Stimulated activated memory B cell treated with anti-CD40 and anti-IgM and Interleukin-4, amounts not matched to agents 10 μg/mL and 1 μg/mL and 100 μg/mL, for 72 hours (primary cell): ENCODE data around the gene POU6F2.

Source experiments
- ATAC-seq: fragments of 150-1000 bp; cut with Tn5 transposase; 2 replicates; pipeline ENCODE4 v1.10.0; 2021
- H3K27ac Mint-ChIP-seq: one replicate; pipeline ENCODE4 v1.8.0; 2022; ENCODE audit warnings: mild to moderate bottlenecking, mixed read lengths
- H3K27me3 Mint-ChIP-seq: one replicate; pipeline ENCODE4 v1.8.0; 2022; ENCODE audit warnings: mixed read lengths
- H3K36me3 Mint-ChIP-seq: one replicate; pipeline ENCODE4 v1.8.0; 2022; ENCODE audit warnings: mixed read lengths
- H3K4me1 Mint-ChIP-seq: one replicate; pipeline ENCODE4 v1.8.0; 2022; ENCODE audit warnings: mixed read lengths
- H3K4me3 Mint-ChIP-seq: one replicate; pipeline ENCODE4 v1.8.0; 2022; ENCODE audit warnings: mild to moderate bottlenecking, moderate library complexity, mixed read lengths
- H3K9me3 Mint-ChIP-seq: one replicate; pipeline ENCODE4 v1.8.0; 2022; ENCODE audit warnings: mixed read lengths

POU6F2 gene

GRCh38 chr7:39291628-39292410 is 314.1 kb downstream of the POU6F2 start:
- peak; percentile 34 for ATAC-seq
- Mint-ChIP-seq H3K4me1 (no peaks in the 10 kb centered on the region), H3K36me3 (no peaks in the 10 kb centered on the region), H3K4me3 (no peak overlapping the region), H3K27me3 (peaks cover 10% of the 10 kb centered on the region), H3K27ac (no peak overlapping the region), H3K9me3 (no peaks in the 10 kb centered on the region)

GRCh38 chr7:39293056-39293823 is 315.5 kb downstream of the POU6F2 start:
- no peaks in the 10 kb centered on the region for H3K4me1 Mint-ChIP-seq
- no peak for ATAC-seq
- H3K4me3 Mint-ChIP-seq: no peak overlapping the region
- peaks cover 4% of the 10 kb centered on the region for H3K9me3 Mint-ChIP-seq
- H3K27me3 Mint-ChIP-seq: peaks cover 10% of the 10 kb centered on the region
- no peak overlapping the region for H3K27ac Mint-ChIP-seq
- no peaks in the 10 kb centered on the region for H3K36me3 Mint-ChIP-seq

DNA sequence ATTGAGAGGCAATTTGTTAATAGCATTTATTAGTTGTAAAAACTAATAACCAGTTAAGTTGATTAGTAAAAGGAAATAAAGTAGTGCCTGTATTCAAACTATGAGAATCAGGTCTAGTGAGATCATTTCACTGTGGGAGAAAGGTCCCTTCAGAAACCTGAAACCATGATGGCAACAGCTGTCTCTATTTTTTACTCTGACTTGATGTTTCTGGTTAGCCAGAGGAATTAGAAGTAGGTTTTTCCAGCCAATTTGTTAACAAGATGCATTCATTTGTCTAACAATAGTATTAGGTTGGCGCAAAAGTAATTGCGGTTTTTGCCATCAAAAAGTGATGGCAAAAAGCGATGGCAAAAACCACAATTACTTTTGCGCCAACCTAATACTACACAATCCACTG is 316.3 kb downstream of the POU6F2 start:
- ATAC-seq: no peak
- H3K27ac Mint-ChIP-seq: no peak overlapping the region

DNA sequence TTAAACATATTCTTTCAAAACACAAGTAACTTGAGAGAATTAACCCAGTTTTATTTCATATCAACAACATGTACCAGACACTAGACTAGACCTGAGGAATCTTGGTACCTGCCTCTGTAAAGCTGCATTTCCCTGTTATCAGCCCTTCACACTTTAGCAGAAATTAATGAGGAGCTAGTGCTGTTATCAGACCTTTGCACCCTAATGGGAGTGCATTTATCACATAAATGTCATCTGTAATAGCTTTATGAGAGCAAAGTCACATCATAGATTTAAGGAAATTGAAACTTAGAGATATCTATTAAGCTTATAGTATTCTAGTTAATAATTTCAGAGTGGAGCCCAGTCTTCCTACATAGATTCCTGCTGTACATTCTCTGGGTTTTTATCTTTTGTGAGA is 318.1 kb downstream of the POU6F2 start:
- H3K4me1 Mint-ChIP-seq: no peaks in the 10 kb centered on the region
- H3K36me3 Mint-ChIP-seq: no peaks in the 10 kb centered on the region
- H3K4me3 Mint-ChIP-seq: no peak overlapping the region
- ATAC-seq: no peak
- H3K27ac Mint-ChIP-seq: no peak overlapping the region
- H3K9me3 Mint-ChIP-seq: peaks cover 4% of the 10 kb centered on the region
- H3K27me3 Mint-ChIP-seq: no peaks in the 10 kb centered on the region

More for the DNA sequence above, 316.3 kb downstream of the POU6F2 start:
- no peaks in the 10 kb centered on the region for H3K4me1 Mint-ChIP-seq
- no peak overlapping the region for H3K4me3 Mint-ChIP-seq
- peaks cover 4% of the 10 kb centered on the region for H3K9me3 Mint-ChIP-seq
- H3K36me3 Mint-ChIP-seq: no peaks in the 10 kb centered on the region
- H3K27me3 Mint-ChIP-seq: peaks cover 2% of the 10 kb centered on the region

DNA sequence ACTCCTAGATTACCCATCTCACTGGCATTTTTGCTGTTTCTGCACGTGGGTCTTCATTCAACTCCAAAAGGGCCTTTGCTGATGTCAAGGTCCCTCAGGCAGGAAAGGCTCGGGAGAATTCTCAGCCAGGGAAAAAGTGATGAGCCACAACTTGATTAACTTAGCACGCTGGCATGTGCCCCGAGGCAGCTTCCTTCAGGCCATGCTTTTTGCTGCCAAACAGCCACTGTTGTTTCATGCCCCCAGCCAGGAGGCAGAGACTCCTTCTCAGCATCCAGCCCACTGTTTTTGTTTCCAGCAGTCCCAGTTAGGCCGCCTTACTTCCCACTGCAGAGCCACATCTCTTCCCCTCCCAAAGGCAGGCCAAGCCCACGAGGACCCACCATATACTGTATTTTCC is 322.0 kb downstream of the POU6F2 start:
- H3K27me3 Mint-ChIP-seq: no peaks in the 10 kb centered on the region
- H3K4me1 Mint-ChIP-seq: no peaks in the 10 kb centered on the region
- no peaks in the 10 kb centered on the region for H3K36me3 Mint-ChIP-seq
- no peak overlapping the region for H3K27ac Mint-ChIP-seq
- no peak for ATAC-seq
- H3K4me3 Mint-ChIP-seq: no peak overlapping the region
- H3K9me3 Mint-ChIP-seq: peaks cover 4% of the 10 kb centered on the region

DNA sequence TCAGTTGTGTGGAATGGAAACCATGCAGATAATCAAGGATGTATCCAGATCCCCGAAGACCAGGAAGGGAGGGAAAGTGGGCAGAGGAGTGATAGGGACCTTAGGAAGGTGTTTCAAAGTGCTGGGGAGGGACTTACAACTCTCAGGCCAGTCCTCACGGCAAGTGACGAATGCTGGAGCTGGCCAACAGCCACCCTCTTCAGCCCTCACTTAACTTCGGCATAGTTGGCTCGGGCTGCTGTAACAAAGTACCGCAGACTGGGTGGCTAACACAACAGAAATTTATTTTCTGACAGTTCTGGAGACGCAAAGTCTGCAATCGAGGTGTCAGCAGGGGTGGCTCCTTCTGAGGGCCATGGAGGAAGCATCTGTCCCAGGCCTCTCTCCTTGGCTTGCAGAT is 322.6 kb downstream of the POU6F2 start:
- no peaks in the 10 kb centered on the region for H3K4me1 Mint-ChIP-seq
- ATAC-seq: no peak
- no peaks in the 10 kb centered on the region for H3K27me3 Mint-ChIP-seq
- no peak overlapping the region for H3K4me3 Mint-ChIP-seq
- H3K9me3 Mint-ChIP-seq: peaks cover 4% of the 10 kb centered on the region
- no peak overlapping the region for H3K27ac Mint-ChIP-seq
- H3K36me3 Mint-ChIP-seq: no peaks in the 10 kb centered on the region

- no peaks in the 10 kb centered on the region for H3K36me3 Mint-ChIP-seq
- ATAC-seq: no peak
- H3K4me3 Mint-ChIP-seq: no peak overlapping the region
- peaks cover 4% of the 10 kb centered on the region for H3K9me3 Mint-ChIP-seq
- no peaks in the 10 kb centered on the region for H3K27me3 Mint-ChIP-seq
- no peak overlapping the region for H3K27ac Mint-ChIP-seq
- H3K4me1 Mint-ChIP-seq: no peaks in the 10 kb centered on the region
Observed at GRCh38 chr7:39301543-39301942, 323.8 kb downstream of the POU6F2 start.

- H3K4me3 Mint-ChIP-seq: no peak overlapping the region
- no peaks in the 10 kb centered on the region for H3K4me1 Mint-ChIP-seq
- H3K27ac Mint-ChIP-seq: no peak overlapping the region
- no peaks in the 10 kb centered on the region for H3K27me3 Mint-ChIP-seq
- H3K36me3 Mint-ChIP-seq: no peaks in the 10 kb centered on the region
- H3K9me3 Mint-ChIP-seq: no peaks in the 10 kb centered on the region
- no peak for ATAC-seq
Observed at GRCh38 chr7:39304178-39304577, 326.5 kb downstream of the POU6F2 start.

- no peaks in the 10 kb centered on the region for H3K4me1 Mint-ChIP-seq
- no peak overlapping the region for H3K4me3 Mint-ChIP-seq
- ATAC-seq: no peak
- H3K27ac Mint-ChIP-seq: no peak overlapping the region
- no peaks in the 10 kb centered on the region for H3K9me3 Mint-ChIP-seq
- no peaks in the 10 kb centered on the region for H3K36me3 Mint-ChIP-seq
- H3K27me3 Mint-ChIP-seq: no peaks in the 10 kb centered on the region
Observed at GRCh38 chr7:39304668-39305405, 327.1 kb downstream of the POU6F2 start.

- Mint-ChIP-seq H3K27me3 (no peaks in the 10 kb centered on the region), H3K4me3 (no peak overlapping the region), H3K9me3 (no peaks in the 10 kb centered on the region), H3K27ac (no peak overlapping the region), H3K4me1 (no peaks in the 10 kb centered on the region), H3K36me3 (no peaks in the 10 kb centered on the region)
- ATAC-seq: no peak
Observed at GRCh38 chr7:39306016-39306570, 328.4 kb downstream of the POU6F2 start.

GRCh38 chr7:39310699-39311098 is 333.0 kb downstream of the POU6F2 start:
- Mint-ChIP-seq H3K27me3 (peaks cover 10% of the 10 kb centered on the region), H3K4me3 (no peak overlapping the region), H3K9me3 (no peaks in the 10 kb centered on the region), H3K4me1 (no peaks in the 10 kb centered on the region), H3K27ac (no peak overlapping the region), H3K36me3 (no peaks in the 10 kb centered on the region)
- ATAC-seq: no peak

DNA sequence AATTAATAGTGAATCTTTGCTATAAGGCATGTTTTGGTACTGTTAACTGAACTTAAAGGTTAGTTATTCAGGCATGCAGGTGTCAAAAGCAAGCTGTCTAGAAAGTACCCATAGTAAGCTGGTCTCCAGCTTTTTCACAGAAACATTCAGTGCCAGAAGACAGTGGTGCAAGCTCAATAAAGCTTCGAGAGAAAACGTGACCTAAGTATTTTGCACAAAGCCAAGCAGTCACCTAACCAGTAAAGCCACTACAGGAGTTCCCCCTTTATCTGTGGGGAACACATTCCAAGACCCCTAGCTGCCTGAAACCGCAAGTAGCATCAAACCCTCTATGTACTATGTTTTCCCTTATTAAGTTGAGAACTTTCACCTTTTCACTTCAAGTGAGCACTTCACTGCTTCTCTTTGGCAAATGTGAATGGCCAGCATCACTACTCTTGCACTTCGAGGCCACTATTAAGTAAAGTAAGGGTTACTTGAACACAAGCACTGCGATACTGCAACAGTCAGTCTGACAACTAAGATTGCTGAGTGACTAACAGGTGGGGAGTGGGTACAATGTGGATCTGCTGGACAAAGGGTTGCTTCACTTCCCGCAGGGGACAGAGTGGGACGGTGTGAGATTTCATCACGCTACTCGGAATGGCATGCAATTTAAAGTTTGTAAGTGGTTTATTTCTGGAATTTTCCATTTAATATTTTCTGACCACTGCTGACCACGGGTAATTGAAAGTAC is 334.7 kb downstream of the POU6F2 start:
- no peaks in the 10 kb centered on the region for H3K36me3 Mint-ChIP-seq
- H3K4me3 Mint-ChIP-seq: no peak overlapping the region
- H3K9me3 Mint-ChIP-seq: no peaks in the 10 kb centered on the region
- no peak for ATAC-seq
- H3K27me3 Mint-ChIP-seq: peaks cover 10% of the 10 kb centered on the region
- H3K27ac Mint-ChIP-seq: no peak overlapping the region
- no peaks in the 10 kb centered on the region for H3K4me1 Mint-ChIP-seq

DNA sequence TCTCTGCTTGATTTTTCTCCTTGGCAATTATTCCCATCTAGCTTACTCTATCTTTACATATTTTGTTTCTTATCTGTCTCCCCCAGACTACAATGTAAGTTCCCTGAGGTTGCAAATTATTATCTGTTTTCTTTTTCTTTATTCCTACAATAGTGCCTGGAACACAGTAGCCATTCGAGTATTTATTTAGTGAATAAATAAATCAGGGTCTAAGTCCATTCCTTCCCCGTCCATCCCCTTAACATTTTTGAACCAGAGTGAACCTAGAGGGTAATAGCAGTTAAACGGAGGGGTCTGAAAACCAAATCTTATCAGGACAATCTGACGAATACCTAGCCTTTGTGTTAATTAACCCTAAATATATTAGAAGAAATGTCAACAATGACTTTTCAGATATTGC is 335.7 kb downstream of the POU6F2 start:
- H3K4me3 Mint-ChIP-seq: no peak overlapping the region
- no peak for ATAC-seq
- peaks cover 10% of the 10 kb centered on the region for H3K27me3 Mint-ChIP-seq
- H3K36me3 Mint-ChIP-seq: no peaks in the 10 kb centered on the region
- H3K27ac Mint-ChIP-seq: no peak overlapping the region
- H3K4me1 Mint-ChIP-seq: no peaks in the 10 kb centered on the region
- no peaks in the 10 kb centered on the region for H3K9me3 Mint-ChIP-seq

DNA sequence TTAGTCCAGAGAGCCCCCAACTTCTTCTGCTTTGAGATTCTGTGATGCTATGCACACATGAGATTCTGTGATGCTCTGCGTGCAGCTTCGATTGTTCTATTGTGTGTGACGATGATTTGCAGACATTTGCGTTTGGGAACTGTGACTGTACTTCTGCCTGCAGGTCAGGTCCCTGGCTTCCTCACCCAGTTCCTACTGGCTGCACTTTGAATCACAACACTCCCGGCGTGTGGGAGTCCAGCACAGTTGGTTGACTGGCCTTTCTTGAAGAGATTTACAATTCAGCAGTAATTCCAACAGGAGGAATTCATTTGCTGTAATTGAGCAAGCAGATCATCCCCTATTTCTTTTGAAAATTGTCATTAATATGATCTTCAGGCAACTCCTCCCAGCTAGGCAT is 336.3 kb downstream of the POU6F2 start:
- Mint-ChIP-seq H3K27ac (no peak overlapping the region), H3K36me3 (no peaks in the 10 kb centered on the region), H3K4me3 (no peak overlapping the region), H3K4me1 (no peaks in the 10 kb centered on the region), H3K27me3 (peaks cover 10% of the 10 kb centered on the region), H3K9me3 (no peaks in the 10 kb centered on the region)
- ATAC-seq: no peak

DNA sequence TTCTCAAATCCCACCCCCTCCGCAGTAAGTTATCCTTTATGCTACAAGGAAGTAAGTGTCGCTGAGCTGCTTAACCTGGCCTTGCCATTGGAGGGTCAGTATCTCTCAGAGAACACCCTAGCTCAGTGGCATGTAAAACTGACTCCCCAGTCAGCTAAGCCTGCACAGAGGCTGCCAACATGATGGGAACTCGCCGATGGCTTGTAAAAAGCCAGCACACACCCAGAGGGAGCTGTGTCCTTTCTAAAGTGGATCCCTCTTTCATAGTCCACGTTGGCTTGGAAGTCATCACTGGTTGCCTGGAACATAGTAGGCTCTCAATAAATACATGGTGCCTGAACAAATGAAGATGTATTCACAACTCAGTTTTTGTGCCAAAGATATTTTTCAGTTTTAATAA is 339.4 kb downstream of the POU6F2 start:
- H3K4me1 Mint-ChIP-seq: no peaks in the 10 kb centered on the region
- H3K9me3 Mint-ChIP-seq: no peaks in the 10 kb centered on the region
- no peaks in the 10 kb centered on the region for H3K36me3 Mint-ChIP-seq
- peaks cover 10% of the 10 kb centered on the region for H3K27me3 Mint-ChIP-seq
- ATAC-seq: no peak
- no peak overlapping the region for H3K27ac Mint-ChIP-seq
- H3K4me3 Mint-ChIP-seq: no peak overlapping the region
